NCI-H2107 (cell line): ENCODE data around the gene CASTOR1.

Experiments used
- DNase-seq: peaks from one replicate; lab custom pipeline; 2025; lab: John Stamatoyannopoulos, UW

CASTOR1 gene

GRCh38 chr22:30244066-30244465 lies 45.2 kb downstream of the CASTOR1 start:
- no peak for DNase-seq

DNA sequence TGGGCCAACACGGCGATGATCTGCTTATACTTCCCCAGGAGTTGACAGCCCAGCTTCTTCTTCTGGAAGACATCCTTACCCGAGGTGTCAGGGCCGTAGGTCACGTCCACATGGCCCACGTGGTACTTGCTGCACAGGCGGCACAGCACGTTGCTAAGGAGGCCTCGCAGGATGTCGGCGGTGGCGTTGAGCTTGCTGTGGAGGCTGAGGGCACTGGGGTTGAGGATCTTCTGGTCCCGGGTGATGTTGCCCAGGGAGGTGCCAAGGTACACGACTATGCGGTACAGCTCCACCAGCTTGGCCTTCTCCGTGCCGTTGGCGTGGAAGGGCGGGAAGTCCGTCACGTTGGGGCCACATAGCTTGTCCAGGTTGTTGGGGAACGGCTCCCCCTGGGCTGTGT lies 45.6 kb downstream of the CASTOR1 start:
- DNase-seq: no peak

- no peak for DNase-seq
Measured at GRCh38 chr22:30241576-30242371, 47.5 kb downstream of the CASTOR1 start.

- DNase-seq: no peak
Measured at GRCh38 chr22:30240541-30241417, 48.5 kb downstream of the CASTOR1 start.

GRCh38 chr22:30239488-30240405 lies 49.6 kb downstream of the CASTOR1 start:
- no peak for DNase-seq

DNA sequence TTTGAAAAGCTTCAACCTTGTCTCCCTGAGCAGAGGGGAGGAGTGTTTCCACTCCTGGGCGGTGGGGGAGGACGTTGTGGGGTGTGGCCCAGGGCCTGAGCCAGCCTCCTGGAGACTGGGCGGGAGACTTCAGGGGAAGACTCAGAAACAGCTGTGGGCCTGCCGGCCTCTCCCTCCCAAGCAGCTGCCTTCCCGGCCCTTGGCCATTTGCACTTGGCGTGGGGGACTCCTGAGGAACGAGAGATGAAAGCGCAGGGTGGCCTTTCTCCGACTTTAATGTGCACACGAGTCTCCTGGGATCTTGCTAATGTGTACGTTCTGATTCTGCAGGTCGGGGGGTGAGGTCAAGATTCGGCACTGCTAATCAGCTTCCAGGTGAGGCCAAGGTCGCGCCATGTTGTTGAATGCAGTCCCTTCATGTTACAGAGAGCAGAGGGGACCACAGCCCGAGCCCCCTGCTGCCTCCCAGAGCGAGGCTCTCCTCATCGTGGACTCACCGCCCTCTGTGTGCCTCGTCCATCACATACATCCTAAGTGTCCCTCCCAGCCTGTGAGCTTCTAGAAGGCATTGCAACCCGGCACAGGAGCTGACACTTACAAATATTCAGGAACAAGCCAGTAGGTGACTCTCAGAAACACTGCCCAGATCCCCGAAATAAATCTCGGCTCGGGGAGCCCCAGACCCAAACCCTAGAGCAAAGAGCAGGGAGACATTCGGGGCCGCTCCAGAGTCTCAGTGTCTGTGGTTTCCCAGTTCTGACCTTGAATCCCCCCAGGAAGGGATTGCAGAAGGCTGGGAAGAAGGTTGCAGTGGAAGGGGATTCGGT lies 50.4 kb downstream of the CASTOR1 start:
- DNase-seq: no peak

- DNase-seq: no peak
Measured at GRCh38 chr22:30238136-30238535, 51.2 kb downstream of the CASTOR1 start.

DNA sequence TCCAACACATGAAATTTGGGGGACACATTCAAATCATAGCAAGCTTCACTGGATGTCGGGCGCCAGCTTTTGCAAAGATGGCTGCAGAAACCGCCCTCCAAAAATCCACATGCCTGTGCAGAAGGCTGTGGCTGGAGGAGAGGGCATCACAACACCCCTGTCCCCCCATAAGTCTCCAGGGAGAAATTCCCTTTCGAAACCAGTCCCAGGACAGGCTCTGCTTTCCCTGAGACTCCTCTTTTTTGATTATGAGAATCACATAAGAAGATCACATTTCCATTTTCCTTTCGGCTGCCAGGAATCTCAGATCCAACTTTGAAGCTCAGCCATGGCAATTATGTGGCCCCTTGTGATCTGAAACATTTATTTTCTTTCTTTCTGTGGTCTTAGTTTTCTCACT lies 52.4 kb downstream of the CASTOR1 start:
- no peak for DNase-seq

DNA sequence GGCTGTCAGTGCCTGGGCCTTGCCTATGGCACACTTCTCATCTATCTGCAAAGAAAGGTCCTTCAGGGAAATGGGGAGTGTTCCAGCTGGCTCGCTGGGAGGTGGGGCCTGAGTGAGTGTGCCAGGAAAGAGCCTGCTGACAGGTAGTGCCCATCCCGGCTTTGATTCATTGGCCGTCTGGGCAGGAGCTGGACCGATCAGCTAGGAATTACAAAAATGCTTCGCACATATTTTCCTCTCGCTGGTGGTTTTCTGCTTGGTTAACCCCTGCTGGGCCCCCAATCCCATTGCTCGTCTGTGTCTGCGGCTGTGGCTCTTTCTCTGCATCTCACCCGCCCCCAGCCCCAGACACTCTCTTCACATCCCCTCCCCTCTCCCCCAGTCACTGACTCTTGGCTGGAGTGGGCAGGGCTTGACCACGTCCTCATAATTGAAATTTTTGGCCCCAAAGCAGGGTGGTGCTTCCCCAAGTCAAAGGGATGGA lies 53.6 kb downstream of the CASTOR1 start:
- DNase-seq: no peak
